Measurements from ENCODE around the gene ARCN1.
A peak's percentile ranks its signal among the peaks of the same experiment; 100 is the strongest.
"Not testable (repeated sequence)": the region's sequence is repeated elsewhere in the genome, so short reads cannot be mapped to it uniquely, and the experiment has no call there.

Gene ARCN1

DNA sequence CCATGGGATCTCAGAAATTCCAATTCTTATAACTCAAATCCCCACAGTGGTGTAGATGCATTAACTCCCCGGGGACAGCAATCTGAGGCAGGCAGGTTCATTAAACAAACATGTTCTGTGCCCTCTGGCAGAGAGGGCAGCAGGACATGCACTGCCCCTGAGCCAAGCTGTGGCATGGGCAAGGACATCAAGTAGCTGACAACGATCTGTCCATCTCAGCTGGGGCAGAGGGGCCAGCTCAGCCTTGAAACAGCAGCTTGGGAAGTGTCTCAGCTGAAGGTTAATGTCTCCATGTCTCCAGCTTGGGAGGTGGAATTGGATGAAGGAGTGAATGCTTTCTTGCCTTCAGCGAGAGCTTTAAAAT is 27.6 kb upstream of the ARCN1 start:
- no peak for DNase-seq (ENCODE audit: low spot score)

DNA sequence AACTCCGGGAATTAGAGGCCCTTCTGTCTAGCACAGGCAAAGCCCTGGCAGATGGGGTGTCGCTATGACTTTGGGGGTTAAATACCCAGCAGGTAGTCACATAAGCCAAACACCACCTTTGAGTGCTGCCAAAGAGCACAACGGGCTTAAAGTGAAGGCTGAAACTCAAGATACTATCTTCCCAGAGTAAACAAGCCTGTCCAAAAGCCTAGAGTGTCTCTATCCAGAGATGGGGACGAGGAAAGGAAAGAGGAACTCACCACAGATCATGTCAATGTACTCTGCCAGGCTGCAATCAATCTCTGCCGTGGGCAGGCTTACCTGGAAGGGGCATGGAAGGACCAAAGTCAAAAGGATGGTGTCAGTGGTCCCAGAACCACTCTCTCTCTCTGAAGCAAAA is 26.7 kb upstream of the ARCN1 start:
- DNase-seq (ENCODE audit: low spot score) = no peak

DNA sequence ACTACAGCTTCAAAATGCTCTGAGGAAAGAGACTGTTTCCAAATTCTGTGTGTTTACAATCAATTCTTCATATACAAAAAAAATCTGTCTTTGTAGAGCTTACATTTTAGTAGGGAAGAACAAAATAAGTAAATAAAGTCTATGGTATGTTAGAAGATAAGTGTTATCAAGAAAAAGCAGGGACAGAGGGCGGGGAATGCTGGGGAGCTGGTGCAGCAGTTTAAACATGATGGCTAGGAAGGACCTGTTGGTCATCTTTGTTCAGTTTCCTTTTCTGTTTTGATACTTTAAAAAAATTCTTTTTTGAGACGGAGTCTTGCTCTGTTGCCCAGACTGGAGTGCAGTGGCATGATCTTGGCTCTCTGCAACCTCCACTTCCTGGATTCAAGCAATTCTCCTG is 25.1 kb upstream of the ARCN1 start:
- no peak for DNase-seq (ENCODE audit: low spot score)

DNA sequence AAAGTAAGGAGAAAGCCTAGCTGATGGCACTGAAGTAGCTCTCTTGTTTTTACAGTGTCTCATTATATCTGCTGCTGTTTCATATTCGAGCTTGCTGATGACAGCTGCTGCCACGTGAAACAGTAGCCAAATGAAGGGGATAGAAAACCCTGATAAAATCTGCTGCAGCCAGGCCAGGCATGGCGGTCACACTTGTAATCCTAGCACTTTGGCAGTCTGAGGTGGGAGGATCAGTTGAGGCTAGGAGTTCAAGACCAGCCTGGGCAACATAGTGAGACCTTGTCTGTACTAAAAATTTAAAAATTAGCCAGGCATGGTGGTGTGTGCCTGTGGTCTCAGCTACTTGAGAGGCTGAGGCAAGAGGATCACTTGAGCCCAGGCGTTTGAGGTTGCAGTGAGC is 19.9 kb upstream of the ARCN1 start:
- no peak for DNase-seq (ENCODE audit: low spot score)

DNA sequence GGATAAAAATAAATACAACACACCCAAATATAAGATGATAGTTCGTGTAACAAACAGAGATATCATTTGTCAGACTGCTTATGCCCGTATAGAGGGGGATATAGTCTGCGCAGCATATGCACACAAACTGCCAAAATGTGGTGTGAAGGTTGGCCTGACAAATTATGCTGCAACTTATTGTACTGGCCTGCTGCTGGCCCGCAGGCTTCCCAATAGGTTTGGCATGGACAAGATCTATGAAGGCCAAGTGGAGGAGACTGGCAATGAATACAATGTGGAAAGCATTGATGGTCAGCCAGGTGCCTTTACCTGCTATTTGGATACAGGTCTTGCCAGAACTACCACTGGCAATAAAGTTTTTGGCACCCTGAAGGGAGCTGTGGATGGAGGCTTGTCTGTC is 11.4 kb upstream of the ARCN1 start:
- DNase-seq (ENCODE audit: low spot score) = no peak

DNA sequence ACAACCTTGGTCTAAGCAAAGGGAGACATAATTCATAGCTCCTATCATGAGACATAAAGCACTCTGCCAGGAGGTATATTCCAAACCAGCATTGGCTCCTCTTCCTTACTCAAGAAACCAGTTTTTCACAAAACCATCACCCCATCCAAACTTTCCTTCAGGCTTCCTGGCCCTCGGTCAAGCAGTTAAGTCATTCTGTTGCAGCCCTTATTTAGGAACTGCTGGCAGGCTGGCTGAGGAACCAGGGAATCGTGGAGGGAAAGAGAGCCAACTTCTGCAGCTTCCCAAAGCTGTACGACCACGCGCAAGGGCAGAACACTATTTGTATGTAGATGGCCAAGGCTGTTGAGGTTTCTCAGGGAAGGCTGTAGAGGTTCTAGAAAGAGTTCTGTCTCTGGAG is 7.2 kb upstream of the ARCN1 start:
- DNase-seq (ENCODE audit: low spot score) = no peak

DNA sequence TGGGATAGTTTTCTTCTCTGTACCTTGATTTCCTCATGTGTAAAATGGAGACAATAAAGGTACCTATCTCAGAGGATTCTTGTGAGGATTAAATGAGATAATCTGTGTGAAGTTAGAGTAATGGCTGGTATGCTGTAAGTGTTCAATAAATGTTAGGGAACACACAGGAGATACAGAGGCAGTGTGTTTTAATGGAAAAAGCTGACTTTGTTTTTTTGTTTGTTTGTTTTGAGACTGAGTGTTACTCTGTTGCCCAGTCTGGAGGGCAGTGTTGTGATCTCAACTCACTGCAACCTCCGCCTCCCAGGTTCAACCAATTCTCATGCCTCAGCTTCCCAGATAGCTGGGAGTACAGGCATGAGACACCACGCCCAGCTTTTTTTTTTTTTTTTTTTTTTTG is 2.5 kb upstream of the ARCN1 start:
- no peak for DNase-seq (ENCODE audit: low spot score)

DNA sequence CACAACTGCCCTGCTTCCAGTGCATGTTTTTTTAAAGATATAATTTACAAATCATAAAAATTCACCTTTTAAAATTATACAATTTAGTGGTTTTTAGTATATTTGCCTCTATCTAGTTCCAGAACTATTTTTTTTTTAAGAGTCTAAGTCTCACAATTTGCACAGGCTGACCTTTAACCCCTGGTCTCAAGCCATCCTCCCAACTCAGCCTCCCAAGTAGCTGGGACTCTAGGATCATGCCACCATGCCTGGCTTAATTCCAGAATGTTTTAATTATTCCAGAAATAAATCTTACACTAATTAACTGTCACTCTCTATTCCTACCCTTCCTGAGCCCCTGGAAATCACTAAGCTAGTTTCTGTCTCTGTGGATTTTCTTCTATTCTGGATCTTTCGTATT is 1.4 kb upstream of the ARCN1 start:
- DNase-seq (ENCODE audit: low spot score) = no peak

DNA sequence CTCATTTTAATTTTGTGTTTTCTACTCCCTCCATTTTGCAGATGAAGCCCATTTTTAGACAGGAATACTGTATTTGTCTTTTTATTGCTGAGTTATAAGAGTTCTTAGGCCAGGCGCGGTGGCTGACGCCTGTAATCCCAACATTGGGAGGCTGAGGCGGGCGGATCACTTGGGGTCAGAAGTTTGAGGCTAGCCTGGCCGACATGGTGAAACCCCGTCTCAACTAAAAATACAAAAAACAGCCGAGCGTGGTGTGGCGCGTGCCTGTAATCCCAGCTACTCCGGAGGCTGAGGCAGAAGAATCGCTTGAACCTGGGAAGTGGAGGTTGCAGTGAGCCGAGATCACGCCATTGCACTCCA is 528 bp upstream of the ARCN1 start:
- not testable (repeated sequence) for DNase-seq (ENCODE audit: low spot score)

DNA sequence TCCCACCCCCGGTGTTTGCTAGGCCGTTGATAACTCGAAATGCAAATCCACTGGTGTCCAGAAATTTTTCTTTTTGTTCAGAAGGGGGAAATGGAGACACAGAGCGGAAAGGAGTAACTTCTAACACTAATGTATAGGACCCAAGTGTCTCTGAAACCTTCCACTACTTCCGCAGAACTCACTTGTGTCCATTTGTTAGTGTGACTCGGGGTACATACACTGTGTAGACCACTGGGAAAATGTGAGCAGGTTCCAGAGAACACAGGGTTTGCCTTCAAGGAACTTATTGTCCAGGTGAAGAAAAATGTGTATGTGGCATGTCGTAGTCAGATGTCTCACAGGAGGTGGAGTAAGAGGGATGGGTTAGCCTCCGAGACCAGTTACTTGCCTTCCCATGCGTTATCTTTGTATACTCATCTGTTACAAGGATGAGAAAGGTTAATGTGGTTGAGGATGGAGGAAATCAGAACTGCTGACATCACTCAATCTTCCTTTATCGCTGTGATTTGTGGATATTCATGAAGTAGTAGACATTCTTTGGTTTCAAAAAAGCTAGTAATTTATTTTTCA is 857 bp downstream of the ARCN1 start:
- DNase-seq (ENCODE audit: low spot score) = peak; percentile 56

DNA sequence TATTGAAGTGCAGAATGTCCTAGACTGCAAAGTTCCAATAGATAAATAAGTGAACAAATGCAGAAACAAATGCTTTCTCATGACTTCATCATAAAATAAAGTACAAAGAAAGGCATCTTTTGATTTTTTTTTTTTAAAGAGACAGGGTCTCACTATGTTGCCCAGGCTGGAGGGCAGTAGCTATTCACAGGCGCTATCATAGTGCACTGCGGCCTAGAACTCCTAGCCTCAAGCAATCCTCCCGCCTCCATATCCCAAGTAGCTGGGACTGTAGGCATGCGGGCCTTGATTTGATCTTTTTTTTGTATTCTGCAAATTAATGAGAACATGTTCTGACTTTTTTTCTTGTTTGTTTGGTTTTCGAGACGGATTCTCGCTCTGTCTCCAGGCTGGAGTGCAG is 2.4 kb downstream of the ARCN1 start:
- DNase-seq (ENCODE audit: low spot score) = no peak

DNA sequence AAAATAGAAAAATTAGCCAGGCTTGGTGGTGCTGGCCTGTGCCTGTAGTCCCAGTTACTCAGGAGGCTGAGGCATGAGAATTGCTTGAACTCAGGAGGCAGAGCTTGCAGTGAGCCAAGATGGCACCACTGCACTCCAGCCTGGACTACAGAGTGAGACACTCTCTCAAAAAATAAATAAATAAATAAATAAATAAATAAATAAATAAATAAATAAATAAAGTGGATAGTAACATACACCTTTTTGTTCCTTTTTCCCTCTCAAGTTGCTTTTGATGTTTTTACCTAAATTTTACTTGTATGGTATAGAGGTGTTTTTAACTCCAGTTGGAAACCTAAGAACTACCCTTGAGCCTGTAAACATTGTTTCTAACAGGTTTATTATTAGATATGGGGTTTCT is 5.8 kb downstream of the ARCN1 start:
- not testable (repeated sequence) for DNase-seq (ENCODE audit: low spot score)

DNA sequence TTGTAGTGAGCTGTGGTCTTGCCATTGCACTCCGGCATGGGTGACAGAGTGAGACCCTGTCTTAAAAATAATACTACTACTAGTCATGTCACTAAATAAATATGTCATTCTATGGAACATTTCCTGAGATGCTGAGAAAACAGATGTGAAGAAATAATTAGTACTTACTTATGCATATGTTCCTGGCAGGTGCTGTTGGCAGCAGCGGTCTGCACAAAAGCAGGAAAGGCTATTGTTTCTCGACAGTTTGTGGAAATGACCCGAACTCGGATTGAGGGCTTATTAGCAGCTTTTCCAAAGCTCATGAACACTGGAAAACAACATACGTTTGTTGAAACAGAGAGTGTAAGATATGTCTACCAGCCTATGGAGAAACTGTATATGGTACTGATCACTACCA is 8.8 kb downstream of the ARCN1 start:
- DNase-seq (ENCODE audit: low spot score) = no peak

DNA sequence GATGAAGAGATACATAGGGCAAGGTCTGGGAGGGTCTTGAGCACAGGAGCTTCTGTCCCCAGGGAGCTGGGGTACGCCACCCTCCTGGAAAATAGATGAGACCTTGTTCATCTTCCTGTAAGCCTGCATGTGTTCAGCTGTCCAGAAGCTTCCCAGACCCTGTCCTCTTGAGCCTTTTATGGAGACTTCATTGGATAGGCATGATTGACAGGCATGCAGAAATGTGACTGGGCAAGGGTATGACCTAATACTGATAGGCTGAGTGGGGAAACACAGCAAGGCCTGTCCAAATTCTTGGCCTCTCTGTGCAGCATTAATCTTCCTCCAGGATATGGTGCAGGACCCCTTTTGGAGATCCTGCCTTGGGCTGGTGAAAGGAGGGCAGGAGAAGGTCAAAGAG is 15.7 kb downstream of the ARCN1 start:
- DNase-seq (ENCODE audit: low spot score) = no peak

DNA sequence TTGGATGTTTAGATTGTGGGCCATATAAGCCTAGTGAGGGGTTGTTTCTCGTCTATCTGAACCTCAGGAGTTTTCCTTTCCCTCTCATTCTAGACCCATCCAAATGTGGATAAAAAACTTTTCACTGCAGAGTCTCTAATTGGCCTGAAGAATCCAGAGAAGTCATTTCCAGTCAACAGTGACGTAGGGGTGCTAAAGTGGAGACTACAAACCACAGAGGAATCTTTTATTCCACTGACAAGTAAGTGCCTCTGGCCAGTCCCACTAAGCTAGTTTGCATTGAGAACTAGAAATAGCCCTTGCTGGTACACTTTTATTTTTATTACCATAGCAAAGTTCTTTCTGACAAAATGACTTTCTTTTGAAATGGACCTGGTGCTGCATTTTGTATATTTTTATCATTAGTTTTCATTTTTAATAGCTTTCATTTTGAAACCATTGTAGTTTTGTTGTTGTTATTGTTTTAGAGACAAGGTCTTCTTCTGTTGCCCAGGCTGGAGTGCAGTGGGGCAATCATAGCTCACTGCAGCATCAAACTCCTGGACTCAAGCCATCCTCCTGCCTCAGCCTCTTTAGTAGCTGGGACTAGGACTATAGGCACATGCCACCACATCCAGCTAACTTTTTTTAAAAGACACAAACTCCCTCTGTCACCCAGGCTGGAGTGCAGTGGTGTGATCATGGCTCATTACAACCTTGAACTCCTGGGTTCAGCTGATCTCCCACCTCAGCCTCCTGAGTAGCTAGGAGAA is 20.6 kb downstream of the ARCN1 start:
- DNase-seq (ENCODE audit: low spot score) = no peak

DNA sequence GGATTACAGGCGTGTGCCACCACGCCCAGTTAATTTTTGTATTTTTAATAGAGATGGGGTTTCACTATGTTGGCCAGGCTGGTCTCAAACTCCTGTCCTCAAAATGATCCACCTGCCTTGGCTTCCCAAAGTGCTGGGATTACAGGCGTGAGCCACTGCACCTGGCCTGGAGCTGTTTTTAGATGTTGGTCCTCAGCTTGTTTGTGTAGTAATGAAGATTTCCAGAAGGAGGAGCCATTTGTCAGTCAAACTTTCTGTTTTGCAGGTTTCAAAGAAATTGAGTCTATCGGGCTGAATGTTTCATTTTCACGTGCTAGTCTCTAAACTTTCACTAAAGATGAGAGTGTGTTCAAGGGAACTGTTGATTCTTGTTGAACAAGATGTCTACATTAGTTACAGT is 22.8 kb downstream of the ARCN1 start:
- peak; percentile 74 for DNase-seq (ENCODE audit: low spot score)

DNA sequence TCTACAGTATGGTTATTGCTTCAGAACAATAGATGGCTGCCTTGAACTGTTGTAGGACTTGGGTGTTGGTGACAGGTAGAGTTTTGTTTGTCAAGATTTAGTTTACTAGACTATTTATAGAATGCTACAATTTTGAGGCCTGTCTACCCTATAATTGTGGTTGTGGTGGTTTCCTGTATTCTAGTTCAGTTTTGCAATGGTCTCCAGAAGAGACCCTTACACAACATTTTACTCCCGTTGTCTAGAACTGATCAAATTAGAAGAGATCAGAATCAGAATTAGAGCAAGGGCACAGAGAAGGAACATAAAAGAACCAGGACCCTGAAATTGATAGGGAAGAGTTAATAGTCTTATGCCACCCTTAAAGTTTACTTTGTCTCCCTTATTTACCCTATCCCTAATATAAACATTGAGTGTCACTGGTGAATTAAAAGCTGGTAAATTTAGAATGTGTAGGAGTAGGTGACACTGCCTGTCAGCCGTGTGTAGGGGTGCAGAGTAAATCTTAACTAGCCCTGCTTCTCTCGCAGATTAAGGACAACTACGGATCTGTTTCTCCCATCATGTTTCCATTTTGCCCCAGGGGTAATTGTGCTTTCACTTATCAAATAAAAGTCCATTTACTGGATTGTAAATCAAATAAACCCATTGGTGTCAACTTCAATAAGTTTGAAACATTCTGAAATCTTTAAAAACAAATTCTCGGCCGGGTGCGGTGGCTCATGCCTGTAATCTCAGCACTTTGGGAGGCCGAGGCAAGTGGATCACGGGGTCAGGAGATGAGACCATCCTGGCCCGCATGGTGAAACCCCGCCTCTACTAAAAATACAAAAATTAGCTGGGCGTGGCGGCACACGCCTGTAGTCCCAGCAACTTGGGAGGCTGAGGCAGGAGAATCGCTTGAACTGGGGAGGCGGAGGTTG is 24.3 kb downstream of the ARCN1 start:
- DNase-seq (ENCODE audit: low spot score) = no peak

DNA sequence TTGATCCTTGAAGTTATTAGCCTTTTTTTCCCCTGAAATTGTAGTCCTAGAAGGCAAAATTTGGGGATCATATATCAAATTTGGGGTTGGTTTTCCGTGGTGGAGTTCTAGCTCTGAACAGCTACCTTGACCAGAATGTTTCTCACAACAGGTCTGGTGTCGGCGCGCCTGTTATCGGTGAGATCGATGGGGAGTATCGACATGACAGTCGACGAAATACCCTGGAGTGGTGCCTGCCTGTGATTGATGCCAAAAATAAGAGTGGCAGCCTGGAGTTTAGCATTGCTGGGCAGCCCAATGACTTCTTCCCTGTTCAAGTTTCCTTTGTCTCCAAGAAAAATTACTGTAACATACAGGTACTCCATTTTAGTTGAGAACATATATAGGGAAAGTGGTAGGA is 25.3 kb downstream of the ARCN1 start:
- no peak for DNase-seq (ENCODE audit: low spot score)

DNA sequence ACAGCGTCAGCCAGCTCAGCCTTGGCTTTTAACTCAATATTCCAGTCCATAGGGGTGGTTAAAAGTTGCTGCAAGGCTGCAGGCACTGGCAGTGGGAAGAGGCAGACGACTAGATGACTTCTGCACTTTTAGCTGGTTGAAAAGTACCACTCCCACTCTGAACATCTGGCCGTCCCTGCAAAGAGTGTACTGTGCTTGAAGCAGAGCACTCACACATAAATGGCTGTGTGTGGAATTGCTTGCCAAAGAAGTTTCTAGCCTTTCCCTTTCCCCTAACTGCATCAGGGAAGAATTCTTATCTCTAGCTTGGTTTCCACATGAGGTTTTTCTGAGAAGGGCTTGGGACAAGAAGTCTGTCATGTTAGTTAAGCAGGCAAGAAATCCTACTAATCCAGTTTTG is 30.1 kb downstream of the ARCN1 start:
- no peak for DNase-seq (ENCODE audit: low spot score)

DNA sequence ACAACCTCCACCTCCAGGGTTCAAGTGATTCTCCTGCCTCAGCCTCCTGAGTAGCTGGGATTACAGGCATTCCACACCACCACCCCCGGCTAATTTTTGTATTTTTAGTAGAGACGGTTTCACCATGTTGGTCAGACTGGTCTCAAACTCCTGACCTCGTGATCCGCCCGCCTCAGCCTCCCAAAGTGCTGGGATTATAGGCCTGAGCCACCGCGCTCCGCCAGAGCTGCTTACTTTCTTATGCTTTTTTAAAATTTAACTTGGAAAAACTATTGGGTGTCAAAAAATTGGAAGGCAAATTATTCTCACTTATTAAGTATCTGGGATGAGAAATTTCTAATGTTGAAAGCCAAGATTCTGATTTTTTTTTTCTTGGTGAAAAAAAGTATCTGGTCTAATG is 31.5 kb downstream of the ARCN1 start:
- DNase-seq (ENCODE audit: low spot score) = not testable (repeated sequence)

DNA sequence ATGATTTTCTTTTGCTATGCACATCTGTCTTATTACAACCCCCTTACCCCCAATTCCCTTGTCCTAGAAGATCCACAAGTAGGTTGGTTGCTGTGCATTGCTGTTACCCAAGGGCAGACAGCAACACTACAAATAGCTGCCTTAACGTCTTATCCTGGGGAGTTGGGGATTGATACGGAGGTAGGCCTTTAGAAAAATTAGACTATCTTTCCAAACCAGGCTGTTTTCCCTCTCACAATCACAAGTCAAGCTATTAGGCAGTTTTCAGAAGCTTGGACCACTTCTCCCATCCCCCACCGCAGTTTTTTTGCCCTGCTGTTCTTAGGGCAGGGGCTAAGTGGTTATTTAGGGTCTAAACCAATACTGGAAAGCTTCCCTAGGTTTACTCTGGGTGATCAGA is 32.4 kb downstream of the ARCN1 start:
- DNase-seq (ENCODE audit: low spot score) = no peak

DNA sequence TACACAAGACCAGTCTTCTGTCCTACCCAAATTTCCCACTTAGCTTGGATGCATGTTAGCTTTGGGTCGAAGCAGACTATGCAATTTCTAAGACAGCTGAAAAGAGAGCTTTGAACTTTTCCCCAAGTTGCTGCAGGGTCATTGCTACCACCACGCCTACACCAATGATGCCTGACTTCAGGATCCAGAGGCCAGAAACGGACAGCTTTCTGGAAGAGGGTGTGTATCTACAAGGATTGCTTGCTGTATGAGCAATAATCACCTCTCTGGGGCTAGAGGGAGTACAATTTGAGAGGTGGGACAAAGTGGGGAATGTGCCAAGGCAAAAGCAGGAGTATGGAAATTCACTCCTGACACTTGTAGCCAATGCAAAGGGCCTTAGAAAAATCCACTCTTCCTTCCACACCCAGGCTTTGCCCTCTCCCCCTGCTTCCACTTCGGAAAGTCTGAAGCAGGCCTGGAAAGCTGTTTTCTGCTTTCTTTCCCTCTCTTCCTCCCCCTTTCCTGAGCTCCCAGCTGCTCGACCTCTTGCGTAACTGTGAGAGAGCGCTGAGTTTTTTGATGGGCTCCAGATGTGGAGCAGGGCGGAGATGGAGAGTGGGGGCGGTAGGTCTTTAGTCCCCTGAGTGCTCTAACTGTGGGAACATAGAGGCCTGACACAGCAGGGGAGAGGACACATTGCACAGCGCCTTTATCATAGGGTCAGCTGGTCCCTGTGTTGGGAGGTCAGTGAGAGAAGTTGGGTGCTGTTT is 33.1 kb downstream of the ARCN1 start:
- no peak for DNase-seq (ENCODE audit: low spot score)
